Stimulated activated CD8-positive, alpha-beta memory T cell treated with anti-CD3 and anti-CD28 coated beads, Interleukin-4, amount 100 ng/mL, for 1 hour (primary cell): ENCODE measurements around the gene PCCA.

Source experiments
- DNase-seq, 2 donors: peaks; one replicate each; pipeline ENCODE4 v3.0.0-alpha.2; 2020; ENCODE audit warnings: low read depth in 2 of 2, low spot score in 1 of 2

PCCA gene

GRCh38 chr13:100458673-100459072, 369.8 kb downstream of the PCCA start:
- no peak for DNase-seq

- DNase-seq = no peak
Measured at GRCh38 chr13:100459747-100460146, 370.9 kb downstream of the PCCA start.

- no peak for DNase-seq
Measured at GRCh38 chr13:100460266-100460665, 371.4 kb downstream of the PCCA start.

- no peak for DNase-seq
Measured at GRCh38 chr13:100460791-100461190, 371.9 kb downstream of the PCCA start.

GRCh38 chr13:100461309-100462030, 372.6 kb downstream of the PCCA start:
- no peak for DNase-seq

GRCh38 chr13:100464006-100464405, 375.1 kb downstream of the PCCA start:
- no peak for DNase-seq

- no peak for DNase-seq
Measured at GRCh38 chr13:100465558-100465957, 376.7 kb downstream of the PCCA start.

GRCh38 chr13:100470866-100471505, 382.1 kb downstream of the PCCA start:
- no peak for DNase-seq

- DNase-seq = no peak
Measured at GRCh38 chr13:100473087-100473486, 384.2 kb downstream of the PCCA start.

GRCh38 chr13:100473501-100474044, 384.7 kb downstream of the PCCA start:
- no peak for DNase-seq

- no peak for DNase-seq
Measured at GRCh38 chr13:100476963-100477362, 388.1 kb downstream of the PCCA start.

- no peak for DNase-seq
Measured at GRCh38 chr13:100478107-100478809, 389.4 kb downstream of the PCCA start.

- no peak for DNase-seq
Measured at GRCh38 chr13:100480676-100481075, 391.8 kb downstream of the PCCA start.

- no peak for DNase-seq
Measured at GRCh38 chr13:100483139-100483538, 394.2 kb downstream of the PCCA start.

GRCh38 chr13:100483841-100484381, 395.0 kb downstream of the PCCA start:
- DNase-seq = no peak

GRCh38 chr13:100484702-100485101, 395.8 kb downstream of the PCCA start:
- DNase-seq = no peak

GRCh38 chr13:100485265-100485664, 396.4 kb downstream of the PCCA start:
- DNase-seq = no peak

GRCh38 chr13:100490692-100491091, 401.8 kb downstream of the PCCA start:
- DNase-seq = no peak

GRCh38 chr13:100491164-100491842, 402.4 kb downstream of the PCCA start:
- no peak for DNase-seq

GRCh38 chr13:100493418-100493817, 404.5 kb downstream of the PCCA start:
- no peak for DNase-seq

- DNase-seq = no peak
Measured at GRCh38 chr13:100495455-100495854, 406.6 kb downstream of the PCCA start.
